H1 (cell line): Measurements from ENCODE around the gene SLC9B2. TPM values are rescaled to one million over a fixed set of nuclear protein-coding genes. Genes with fewer than 3 reads are reported as not detected.

Experiments used
- CTCF ChIA-PET: fragments of 300-600 bp; sonication (Branson Sonifier 250); formaldehyde crosslinking; loops from one replicate; lab custom pipeline; 2021; ENCODE audit not compliant: partially characterized antibody; lab: Charles Lee
- POLR2A ChIA-PET: fragments of 300-600 bp; sonication (Branson Sonifier 250); formaldehyde crosslinking; loops from one replicate; lab custom pipeline; 2021; ENCODE audit warnings: inconsistent platforms; ENCODE audit not compliant: partially characterized antibody; lab: Charles Lee
- DNase-seq, 2 experiments: peaks; one replicate each; pipeline versions ENCODE4 v3.0.0 to v3.0.0-alpha.2; 2010 to 2022; ENCODE audit warnings: low spot score in 2 of 2, low read depth in 1 of 2, mixed read lengths in 1 of 2
- FAIRE-seq: peaks from 2 replicates; lab custom pipeline; 2011; peaks lifted over from hg19 to GRCh38; lab: Jason Lieb, UNC
- H2AFZ ChIP-seq: 2 replicates; pipeline ENCODE4 v1.8.1; 2012; ENCODE audit warnings: low read length, inconsistent platforms
- H2AK5ac ChIP-seq: 2 replicates; pipeline ENCODE4 v1.6.1; 2013; ENCODE audit warnings: low read depth, low read length
- H2BK120ac ChIP-seq: replicated peaks from 2 replicates; pipeline ENCODE3; 2013; ENCODE audit warnings: low read depth, low read length, inconsistent platforms
- H2BK12ac ChIP-seq: 2 replicates; pipeline ENCODE4 v1.6.1; 2013; ENCODE audit warnings: low read depth, low read length
- H2BK15ac ChIP-seq: 2 replicates; pipeline ENCODE4 v1.6.1; 2013; ENCODE audit warnings: low read length
- H2BK20ac ChIP-seq: 2 replicates; pipeline ENCODE4 v1.6.1; 2013; ENCODE audit warnings: low read length
- H2BK5ac ChIP-seq: 2 replicates; pipeline ENCODE4 v1.6.1; 2013; ENCODE audit warnings: low read depth, low read length
- H3K14ac ChIP-seq: 2 replicates; pipeline ENCODE4 v1.6.1; 2013; ENCODE audit warnings: inconsistent platforms; ENCODE audit not compliant: insufficient read length
- H3K18ac ChIP-seq: 2 replicates; pipeline ENCODE4 v1.6.1; 2013; ENCODE audit warnings: low read length; ENCODE audit errors: extremely low read depth
- H3K23ac ChIP-seq: 2 replicates; pipeline ENCODE4 v1.6.1; 2013; ENCODE audit warnings: inconsistent platforms; ENCODE audit not compliant: insufficient read length
- H3K23me2 ChIP-seq: 2 replicates; pipeline ENCODE4 v1.6.1; 2013; ENCODE audit warnings: low read depth, low read length
- H3K27ac ChIP-seq: 2 replicates; pipeline ENCODE4 v1.6.1; 2011; ENCODE audit warnings: low read depth, low read length, inconsistent platforms
- H3K27me3 ChIP-seq, 4 experiments: replicated peaks in 1 of 4; 1 replicate in 1 of 4; 2 replicates in 3 of 4; pipeline versions ENCODE4 v1.6.1 to v1.8.1; 2011 to 2013; ENCODE audit warnings: low read length in 3 of 4, mild to moderate bottlenecking in 3 of 4, inconsistent platforms in 2 of 4, mixed read lengths in 2 of 4, moderate library complexity in 1 of 4; ENCODE audit not compliant: control insufficient read depth in 3 of 4, insufficient read depth in 3 of 4; ENCODE audit errors: extremely low read depth in 1 of 4
- H3K36me3 ChIP-seq, 4 experiments: 2 replicates each; pipeline versions ENCODE4 v1.6.1 to v1.8.1; 2011 to 2013; ENCODE audit warnings: mild to moderate bottlenecking in 4 of 4, low read length in 3 of 4, moderate library complexity in 2 of 4, control low read depth in 1 of 4, inconsistent platforms in 1 of 4; ENCODE audit not compliant: insufficient read depth in 4 of 4, control insufficient read depth in 2 of 4
- H3K4ac ChIP-seq: replicated peaks from 2 replicates; pipeline ENCODE3; 2013; ENCODE audit warnings: low read length, low read depth, mixed read lengths, inconsistent platforms; ENCODE audit not compliant: insufficient read length
- H3K4me1 ChIP-seq, 4 experiments: replicated peaks in 1 of 4; 1 replicate in 1 of 4; 2 replicates in 3 of 4; pipeline versions ENCODE4 v1.6.1 to v1.8.1; 2011 to 2013; ENCODE audit warnings: low read length in 3 of 4, inconsistent platforms in 2 of 4, mixed read lengths in 1 of 4; ENCODE audit not compliant: insufficient read depth in 4 of 4, control insufficient read depth in 3 of 4
- H3K4me2 ChIP-seq, 2 experiments: 2 replicates each; pipeline versions ENCODE4 v1.6.1 to v1.8.1; 2011 to 2013; ENCODE audit warnings: low read depth in 2 of 2, low read length in 2 of 2, control low read depth in 1 of 2, inconsistent platforms in 1 of 2, mild to moderate bottlenecking in 1 of 2; ENCODE audit not compliant: insufficient read depth in 1 of 2
- H3K4me3 ChIP-seq, 4 experiments: fragments of 200-600, 300-600 bp in 1 of 4; sonication (generic), shearing (Covaris generic), sonication (Bioruptor Twin) in 1 of 4; 2 replicates each; pipeline versions ENCODE4 v1.5.1 to v1.8.1; 2011 to 2016; ENCODE audit warnings: low read length in 4 of 4, low read depth in 3 of 4, control low read depth in 2 of 4, inconsistent platforms in 2 of 4, mild to moderate bottlenecking in 2 of 4, mixed read lengths in 1 of 4, moderate library complexity in 1 of 4; ENCODE audit not compliant: insufficient read depth in 2 of 4; ENCODE audit errors: extremely low read depth in 1 of 4
- H3K56ac ChIP-seq: replicated peaks from 2 replicates; pipeline ENCODE3; 2013; ENCODE audit warnings: low read depth, mild to moderate bottlenecking, mixed read lengths, low read length, inconsistent platforms; ENCODE audit not compliant: insufficient read length
- H3K79me1 ChIP-seq: 2 replicates; pipeline ENCODE4 v1.6.1; 2013; ENCODE audit warnings: low read depth, low read length, control low read depth
- H3K79me2 ChIP-seq, 2 experiments: 2 replicates each; pipeline versions ENCODE4 v1.6.1 to v1.8.1; 2012 to 2013; ENCODE audit warnings: low read length in 2 of 2, mild to moderate bottlenecking in 2 of 2, inconsistent platforms in 1 of 2; ENCODE audit not compliant: insufficient read depth in 2 of 2, control insufficient read depth in 1 of 2
- H3K9ac ChIP-seq, 4 experiments: replicated peaks in 1 of 4; 1 replicate in 1 of 4; 2 replicates in 3 of 4; pipeline versions ENCODE4 v1.6.1 to v1.8.1; 2011 to 2013; ENCODE audit warnings: low read depth in 3 of 4, low read length in 3 of 4, control low read depth in 2 of 4, mild to moderate bottlenecking in 2 of 4, moderate library complexity in 2 of 4, inconsistent platforms in 1 of 4; ENCODE audit errors: extremely low read depth in 1 of 4
- H3K9me3 ChIP-seq, 2 experiments: 2 replicates each; pipeline versions ENCODE4 v1.6.1 to v1.8.1; 2012 to 2013; ENCODE audit warnings: mild to moderate bottlenecking in 2 of 2, moderate library complexity in 2 of 2, control low read depth in 1 of 2, inconsistent platforms in 1 of 2, low read depth in 1 of 2, low read length in 1 of 2, mixed read lengths in 1 of 2; ENCODE audit not compliant: insufficient read depth in 2 of 2
- H4K20me1 ChIP-seq, 2 experiments: replicated peaks in 1 of 2; 2 replicates each; pipeline versions ENCODE3 to v1.8.1; 2011 to 2013; ENCODE audit warnings: inconsistent platforms in 2 of 2, low read length in 2 of 2, mild to moderate bottlenecking in 1 of 2; ENCODE audit not compliant: insufficient read depth in 2 of 2, control insufficient read depth in 1 of 2
- H4K5ac ChIP-seq: 2 replicates; pipeline ENCODE4 v1.6.1; 2013; ENCODE audit warnings: low read length, low read depth, mixed read lengths, inconsistent platforms; ENCODE audit not compliant: insufficient read length
- H4K8ac ChIP-seq: 2 replicates; pipeline ENCODE4 v1.8.0; 2013; ENCODE audit warnings: mild to moderate bottlenecking, moderate library complexity, low read length, inconsistent platforms; ENCODE audit not compliant: insufficient read depth; ENCODE audit errors: extremely low read depth
- H4K91ac ChIP-seq: replicated peaks from 2 replicates; pipeline ENCODE3; 2013; ENCODE audit warnings: low read length, mixed read lengths, inconsistent platforms; ENCODE audit not compliant: insufficient read length
- CEBPB ChIP-seq: IDR thresholded peaks from 2 replicates; pipeline ENCODE4 v1.6.1; 2012; ENCODE audit warnings: low read depth, low read length
- EP300 ChIP-seq, 2 experiments: IDR thresholded peaks; 1 replicate in 1 of 2; 2 replicates in 1 of 2; pipeline ENCODE4 v1.6.1; 2011 to 2012; ENCODE audit warnings: low read depth in 2 of 2, low read length in 2 of 2, mild to moderate bottlenecking in 2 of 2, borderline replicate concordance in 1 of 2, inconsistent platforms in 1 of 2, moderate library complexity in 1 of 2
- GTF2F1 ChIP-seq: IDR thresholded peaks from 2 replicates; pipeline ENCODE4 v1.6.1; 2012; ENCODE audit warnings: low read depth, low read length, improper control_type of control experiment, borderline replicate concordance
- KDM1A ChIP-seq: fragments of 200-600, 300-600 bp; sonication (generic); IDR thresholded peaks from 2 replicates; pipeline ENCODE4 v1.7.1; 2016; ENCODE audit warnings: mild to moderate bottlenecking, low read length, borderline replicate concordance
- NRF1 ChIP-seq: IDR thresholded peaks from 2 replicates; pipeline ENCODE4 v1.6.1; 2011; ENCODE audit warnings: mild to moderate bottlenecking, low read depth, low read length, improper control_type of control experiment
- SAP30 ChIP-seq: fragments of 300-600 bp; sonication (generic); IDR thresholded peaks from 2 replicates; pipeline ENCODE4 v1.7.1; 2012; ENCODE audit warnings: low read length, moderate library complexity, mild to moderate bottlenecking, inconsistent platforms; ENCODE audit not compliant: insufficient read depth, insufficient replicate concordance
- SIRT6 ChIP-seq: IDR thresholded peaks from one replicate; pipeline ENCODE4 v1.7.1; 2012; ENCODE audit warnings: low read length, inconsistent platforms
- YY1 ChIP-seq: IDR thresholded peaks from 2 replicates; pipeline ENCODE4 v1.6.1; 2011; ENCODE audit warnings: low read depth, mild to moderate bottlenecking, low read length
- ZNF274 ChIP-seq: IDR thresholded peaks from 2 replicates; pipeline ENCODE4 v1.7.0; 2012; ENCODE audit warnings: low read length, borderline replicate concordance; ENCODE audit errors: extremely low read depth
- WGBS, 2 experiments: shearing (Covaris generic) in 1 of 2; methylation state at CpG; one replicate each; pipeline versions ENCODE4 v1.1.6 to v1.1.7; 2013 to 2015; ENCODE audit warnings: low lambda C conversion rate in 2 of 2, mixed read lengths in 2 of 2, inconsistent platforms in 1 of 2, low coverage in 1 of 2, missing lambda C conversion rate in 1 of 2; ENCODE audit not compliant: insufficient replicate concordance in 2 of 2, insufficient coverage in 1 of 2, insufficient read length in 1 of 2; ENCODE audit errors: extremely low coverage in 1 of 2, missing lambda C conversion rate in 1 of 2; 5-methylcytosine and 5-hydroxymethylcytosine counted together
- polyA plus RNA-seq, 7 experiments: library from polyadenylated mRNA; depleted of rRNA in 3 of 7; stranded (reverse) in 5 of 7; unstranded in 2 of 7; fragments of >200 nt in 5 of 7; fragments of 200-250 nt in 2 of 7; gene quantifications; 1 replicate in 5 of 7; 2 replicates in 1 of 7; 4 replicates in 1 of 7; pipeline versions ENCODE4 v1.2.1 to v1.2.3, GENCODE V29; 2011 to 2013; ENCODE audit warnings: missing spikeins in 2 of 7, mixed read lengths in 2 of 7
- total RNA-seq: library from RNA; stranded (reverse); fragmentation: NEBNext Ultra II Directional; extraction: Animal tissue kit (Norgen Biotek cat#: 25700); gene quantifications from 2 replicates; pipeline ENCODE4 v1.2.1, GENCODE V29; 2021
- TF ChIP-seq, protein P1 (sequence below): IDR thresholded peaks from 2 replicates; pipeline ENCODE4 v1.6.1; 2011; ENCODE audit warnings: low read depth, mild to moderate bottlenecking, low read length; ENCODE audit not compliant: insufficient read depth

SLC9B2 gene
- total and polyA plus RNA-seq, 2 of the 8 experiments (the other 6 are each of a cell fraction or from before 2014, with no cell fraction given) = 3.2 to 5.2 TPM

DNA sequence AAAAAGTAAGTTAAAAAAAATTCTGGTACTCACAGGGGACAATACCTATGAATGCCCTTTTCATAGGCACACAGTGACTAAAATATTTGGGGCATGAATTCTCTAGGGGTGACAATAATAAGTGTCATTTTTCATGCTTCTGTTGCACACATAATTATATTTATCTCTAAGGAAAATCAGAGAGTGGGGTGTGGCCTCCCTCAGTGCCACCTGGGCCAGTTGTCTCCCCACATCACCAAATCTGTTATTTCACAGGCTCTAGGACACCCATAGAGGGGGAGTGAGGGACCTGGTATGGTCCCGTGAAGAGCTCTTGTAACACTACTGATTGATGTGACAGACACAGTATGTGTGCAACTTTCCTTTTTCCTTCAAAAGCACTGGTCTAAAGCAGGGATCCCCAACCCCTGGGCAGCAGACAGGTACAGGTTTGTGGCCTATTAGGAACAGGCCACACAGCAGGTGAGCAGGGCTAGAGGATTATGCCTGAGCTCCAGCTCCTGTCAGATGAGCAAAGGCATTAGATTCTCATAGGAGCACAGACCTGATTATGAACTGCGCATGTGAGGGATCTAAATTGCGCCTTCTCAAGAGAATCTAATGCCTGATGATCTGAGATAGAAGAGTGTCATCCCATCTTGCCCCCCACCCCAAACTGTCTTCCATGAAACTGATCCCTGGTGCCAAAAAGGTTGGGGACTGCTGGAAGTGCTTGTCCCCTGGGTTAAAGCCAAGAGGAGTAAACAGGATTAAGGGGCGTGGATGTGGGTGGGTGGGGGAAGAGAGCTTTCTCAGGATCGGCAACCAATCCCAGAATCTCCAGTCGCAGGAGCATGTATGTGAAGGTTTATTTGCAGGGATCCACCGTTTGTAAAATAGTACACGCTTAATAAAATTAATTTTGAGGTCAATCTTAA lies 57.9 kb downstream of the SLC9B2 start:
- Histone ChIP-seq H2BK15ac (no peak overlapping the region), H3K4me1 (peaks cover 0 to 4% (median 0%) of the 10 kb centered on the region in 4 experiments; a peak in 1 of 7 replicates), H3K4me3 (peak overlapping the region; percentile 60 to 72 (median 66)), H3K14ac (no peak overlapping the region), H3K4me2 (peak overlapping the region; percentile 76 to 84), H2AFZ (peak overlapping the region; percentile 84), H4K5ac (peak overlapping the region; percentile 13), H2BK12ac (0 out of 2 replicates have a peak overlapping the region, but pooled peaks have one; percentile 33), H3K4ac (no peak overlapping the region), H3K23ac (no peak overlapping the region), H3K18ac (no peak overlapping the region), H3K9me3 (peaks cover 2 to 4% of the 10 kb centered on the region in 2 experiments; a peak in 1 of 4 replicates), H3K23me2 (no peaks in the 10 kb centered on the region; the same call in 1 of the 2 replicates), H2BK120ac (no peak overlapping the region), H3K79me2 (no peaks in the 10 kb centered on the region), H3K56ac (no peak overlapping the region), H4K91ac (no peak overlapping the region), H3K27me3 (no peaks in the 10 kb centered on the region), H4K20me1 (no peaks in the 10 kb centered on the region), H3K79me1 (no peaks in the 10 kb centered on the region), H3K27ac (peak overlapping the region; percentile 89), H2BK20ac (no peak overlapping the region), H4K8ac (no peak overlapping the region), H2AK5ac (no peak overlapping the region), H3K9ac (peak overlapping the region; percentile 58 to 90 (median 86)), H3K36me3 (no peaks in the 10 kb centered on the region), H2BK5ac (no peak overlapping the region; the same call in 1 of the 2 replicates)
- ChIA-PET POLR2A (interaction anchor here (0.9 to 1.0 kb wide), 2 partner anchors 14 to 191 kb away, joined by 3 read pairs; no protein-coding TSS in a partner anchor), CTCF (interaction anchor here (0.8 to 1.3 kb wide), 5 partner anchors 9 to 183 kb away, joined by 3 to 6 read pairs (median 3); partner anchors contain the start of gene SLC9B2)
- DNase-seq (no peak), FAIRE-seq (no peak)
- WGBS, 2 experiments = 72% methylated on average over 8 of the region's 8 CpGs; no CpG with 5 or more reads in 1 of the 2 experiments
- TF ChIP-seq GTF2F1 (no peak), KDM1A (no peak), ZNF274 (no peak), EP300 (IDR thresholded peaks at IDR 0.05; ENCODE audit: borderline replicate concordance in 1 of 2, low read depth in 2 of 2, low read length in 2 of 2) (no peak), NRF1 (no peak), SAP30 (no peak), CEBPB (no peak), YY1 (no peak), SIRT6 (no peak)
- TF ChIP-seq, protein P1, sequence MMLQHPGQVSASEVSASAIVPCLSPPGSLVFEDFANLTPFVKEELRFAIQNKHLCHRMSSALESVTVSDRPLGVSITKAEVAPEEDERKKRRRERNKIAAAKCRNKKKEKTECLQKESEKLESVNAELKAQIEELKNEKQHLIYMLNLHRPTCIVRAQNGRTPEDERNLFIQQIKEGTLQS = no peak
